Measurements from ENCODE around the gene DHX9.
"Not testable (repeated sequence)": the region's sequence is repeated elsewhere in the genome, so short reads cannot be mapped to it uniquely, and the experiment has no call there.

The DHX9 gene

GRCh38 chr1:182890927-182891610 is 51.9 kb downstream of the DHX9 start:
- no peak for DNase-seq

GRCh38 chr1:182897696-182898095 is 58.5 kb downstream of the DHX9 start:
- no peak for DNase-seq

- DNase-seq = not testable (repeated sequence)
Measured at GRCh38 chr1:182901946-182902345, 62.8 kb downstream of the DHX9 start.

DNA sequence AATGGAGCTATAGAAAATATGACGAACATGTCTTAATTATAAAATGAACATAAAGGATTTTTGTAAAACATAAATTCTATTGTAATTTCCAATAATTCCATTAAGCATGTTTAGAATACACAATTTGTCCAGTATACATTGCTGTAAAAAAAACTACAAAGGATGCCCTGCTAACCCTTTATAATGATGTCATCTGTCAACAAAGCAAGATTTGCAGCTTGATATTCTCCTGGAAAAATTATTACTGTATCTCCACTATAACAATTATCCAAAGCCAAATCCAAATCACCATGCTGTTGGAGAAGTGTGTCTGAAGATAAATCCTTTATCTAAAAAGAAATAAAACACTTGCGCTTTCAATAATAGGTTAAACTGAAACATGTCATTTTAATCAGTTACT is 66.2 kb downstream of the DHX9 start:
- no peak for DNase-seq

GRCh38 chr1:182909578-182909977 is 70.4 kb downstream of the DHX9 start:
- no peak for DNase-seq

DNA sequence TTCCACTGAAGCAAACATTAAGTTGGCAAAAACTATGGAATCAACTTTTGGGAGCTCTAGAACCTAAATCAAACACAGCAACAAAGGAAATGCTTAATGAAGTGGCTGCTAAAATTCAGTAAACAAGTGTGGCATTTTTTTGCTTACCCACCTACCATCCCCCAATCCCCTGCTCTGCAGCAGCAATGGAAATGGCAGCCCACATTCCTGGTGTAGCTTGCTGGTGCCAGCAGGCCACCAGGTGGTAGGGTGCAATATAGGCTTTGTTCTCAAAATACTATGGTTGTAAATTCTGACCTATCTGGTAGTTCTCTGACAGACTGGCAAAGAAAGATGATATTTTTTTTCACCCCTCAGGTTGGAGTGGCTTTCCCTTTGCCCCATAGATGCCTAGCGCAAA is 71.0 kb downstream of the DHX9 start:
- DNase-seq = no peak

DNA sequence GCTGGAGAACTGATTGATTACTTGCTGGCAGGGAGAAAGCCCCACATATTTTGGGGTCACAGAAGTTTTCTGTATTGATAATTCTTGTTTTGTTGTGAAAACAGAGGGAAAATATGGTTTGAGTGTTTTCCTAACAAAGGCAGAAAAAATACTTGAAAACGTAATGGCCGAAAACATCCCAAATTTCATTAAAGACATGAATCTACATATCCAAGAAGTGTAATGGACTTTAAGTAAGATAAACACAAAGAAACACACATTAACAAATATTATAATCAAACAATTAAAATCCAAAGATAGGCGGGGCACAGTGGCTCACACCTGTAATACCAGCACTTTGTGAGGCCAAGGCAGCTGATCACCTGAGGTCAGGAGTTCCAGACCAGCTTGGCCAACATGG is 74.3 kb downstream of the DHX9 start:
- DNase-seq = no peak

- DNase-seq = no peak
Measured at GRCh38 chr1:182917378-182917777, 78.2 kb downstream of the DHX9 start.

GRCh38 chr1:182925661-182926060 is 86.5 kb downstream of the DHX9 start:
- DNase-seq = no peak

- DNase-seq = no peak
Measured at GRCh38 chr1:182927693-182928433, 88.7 kb downstream of the DHX9 start.

GRCh38 chr1:182930985-182931384 is 91.8 kb downstream of the DHX9 start:
- DNase-seq = no peak

DNA sequence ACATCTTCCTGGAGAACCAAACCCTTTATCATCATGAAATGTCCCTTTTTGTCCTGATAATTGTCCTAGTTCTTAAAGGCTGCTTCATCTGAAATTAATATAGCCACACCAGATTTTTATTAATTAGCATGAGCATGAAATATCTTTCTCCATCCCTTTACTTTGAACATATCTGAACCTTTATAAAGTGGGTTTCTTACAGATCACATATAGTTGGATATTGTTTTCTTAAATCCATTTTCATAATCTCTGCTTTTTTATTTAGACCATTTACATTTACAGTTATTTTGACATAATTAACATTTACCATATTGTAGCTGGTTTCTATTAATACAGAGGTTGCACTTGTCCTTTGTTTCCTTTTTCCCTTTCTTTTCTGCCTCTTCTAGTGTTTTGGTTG is 96.6 kb downstream of the DHX9 start:
- DNase-seq = no peak
